ENCODE measurements around the gene HDDC2.
A peak's percentile ranks its signal among the peaks of the same experiment; 100 is the strongest.

Gene HDDC2

DNA sequence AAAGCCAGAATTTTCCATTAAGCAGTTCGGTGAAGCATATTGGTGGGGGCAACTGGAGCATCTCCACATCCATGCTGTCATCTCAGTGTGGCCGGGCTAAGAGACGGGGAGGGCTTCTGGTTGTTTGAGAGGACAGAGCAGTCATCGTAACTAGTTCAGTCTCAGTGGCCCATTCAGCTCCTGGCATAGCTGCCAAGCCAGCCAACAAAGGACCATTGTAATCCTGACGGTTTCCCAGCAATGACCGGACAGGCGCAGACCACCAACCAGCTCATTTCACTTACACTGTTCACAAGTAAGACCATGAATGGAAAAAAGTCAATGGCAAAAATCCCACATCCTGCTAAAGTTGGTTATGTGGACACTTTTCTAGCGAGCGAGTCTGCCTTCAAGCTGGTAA is 14.9 kb upstream of the HDDC2 start:
- no peak overlapping the region for H3K4me3 ChIP-seq (ENCODE audit: control insufficient read depth, low read depth, low read length)
- no peak for DNase-seq (ENCODE audit: low read depth)
- TF ChIP-seq, protein P1, sequence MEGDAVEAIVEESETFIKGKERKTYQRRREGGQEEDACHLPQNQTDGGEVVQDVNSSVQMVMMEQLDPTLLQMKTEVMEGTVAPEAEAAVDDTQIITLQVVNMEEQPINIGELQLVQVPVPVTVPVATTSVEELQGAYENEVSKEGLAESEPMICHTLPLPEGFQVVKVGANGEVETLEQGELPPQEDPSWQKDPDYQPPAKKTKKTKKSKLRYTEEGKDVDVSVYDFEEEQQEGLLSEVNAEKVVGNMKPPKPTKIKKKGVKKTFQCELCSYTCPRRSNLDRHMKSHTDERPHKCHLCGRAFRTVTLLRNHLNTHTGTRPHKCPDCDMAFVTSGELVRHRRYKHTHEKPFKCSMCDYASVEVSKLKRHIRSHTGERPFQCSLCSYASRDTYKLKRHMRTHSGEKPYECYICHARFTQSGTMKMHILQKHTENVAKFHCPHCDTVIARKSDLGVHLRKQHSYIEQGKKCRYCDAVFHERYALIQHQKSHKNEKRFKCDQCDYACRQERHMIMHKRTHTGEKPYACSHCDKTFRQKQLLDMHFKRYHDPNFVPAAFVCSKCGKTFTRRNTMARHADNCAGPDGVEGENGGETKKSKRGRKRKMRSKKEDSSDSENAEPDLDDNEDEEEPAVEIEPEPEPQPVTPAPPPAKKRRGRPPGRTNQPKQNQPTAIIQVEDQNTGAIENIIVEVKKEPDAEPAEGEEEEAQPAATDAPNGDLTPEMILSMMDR (conservative IDR thresholded peaks at IDR 0.05; ENCODE audit: control insufficient read depth, insufficient read depth, low read depth, low read length): no peak

DNA sequence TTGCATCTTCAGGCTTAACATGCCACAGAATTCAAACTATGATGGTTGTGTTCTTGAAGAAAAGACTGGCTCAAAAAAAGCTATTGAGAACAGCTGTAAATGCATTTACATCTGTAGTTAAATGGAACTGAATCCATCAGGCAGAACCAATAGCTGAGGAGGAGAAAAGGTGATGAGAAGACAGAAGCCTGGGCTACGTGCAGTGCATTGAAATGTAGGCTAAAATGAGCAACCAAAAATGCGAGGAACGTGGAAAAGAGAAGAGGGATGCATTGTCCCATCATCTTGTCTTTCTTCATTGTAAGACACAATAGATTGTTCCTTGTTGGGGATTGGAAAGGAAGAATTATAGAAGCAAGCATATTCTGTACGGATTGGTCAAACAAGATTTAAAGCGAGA is 13.8 kb upstream of the HDDC2 start:
- H3K4me3 ChIP-seq (ENCODE audit: control insufficient read depth, low read depth, low read length): no peak overlapping the region
- no peak for DNase-seq (ENCODE audit: low read depth)
- TF ChIP-seq, protein P1 (conservative IDR thresholded peaks at IDR 0.05; ENCODE audit: control insufficient read depth, insufficient read depth, low read depth, low read length): no peak

DNA sequence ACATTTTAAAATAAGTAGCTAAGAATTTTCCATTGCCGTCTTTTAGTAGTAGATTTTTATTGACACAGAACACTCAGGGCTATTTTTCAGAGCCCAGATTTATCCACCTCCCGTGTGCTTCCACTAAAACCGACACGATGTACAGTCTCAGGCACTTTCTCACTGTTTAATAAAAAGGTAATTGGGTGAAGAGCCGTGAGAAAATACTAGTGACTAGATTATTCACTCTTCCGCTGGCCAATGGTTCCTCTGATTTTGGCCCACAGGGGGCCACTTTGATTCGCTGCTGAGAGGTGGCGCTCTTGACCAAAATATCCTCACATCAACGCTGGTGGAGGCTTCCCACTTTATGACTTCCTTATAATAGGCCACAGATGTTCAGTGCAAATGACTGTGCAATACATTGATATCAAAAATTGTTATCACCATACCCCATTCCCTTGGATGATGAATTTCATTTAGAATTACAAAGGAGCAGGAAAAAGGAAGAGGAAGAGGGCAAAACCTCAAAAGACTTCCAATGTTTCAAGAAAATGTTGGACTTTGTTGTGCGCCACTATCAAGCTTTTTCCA is 12.3 kb upstream of the HDDC2 start:
- TF ChIP-seq, protein P1 (conservative IDR thresholded peaks at IDR 0.05; ENCODE audit: control insufficient read depth, insufficient read depth, low read depth, low read length): peak; percentile 76
- H3K4me3 ChIP-seq (ENCODE audit: control insufficient read depth, low read depth, low read length): no peak overlapping the region
- DNase-seq (ENCODE audit: low read depth): peak; percentile 75

DNA sequence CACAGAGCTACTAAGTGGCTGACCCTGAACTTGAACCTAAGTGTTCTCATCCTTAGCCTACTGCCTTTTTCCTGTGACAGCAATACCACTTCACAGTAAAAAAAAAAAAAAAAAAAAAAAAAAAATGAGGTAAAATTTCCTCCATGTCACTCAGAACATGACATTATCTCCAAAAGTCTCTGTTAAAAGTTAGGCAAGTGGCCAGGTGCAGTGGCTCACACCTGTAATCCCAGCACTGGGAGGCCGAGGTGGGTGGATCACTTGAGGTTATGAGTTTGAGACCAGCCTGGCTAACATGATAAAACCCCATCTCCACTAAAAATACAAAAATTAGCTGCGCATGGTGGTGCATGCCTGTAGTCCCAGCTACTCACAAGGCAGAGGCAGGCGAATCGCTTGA is 11.2 kb upstream of the HDDC2 start:
- no peak overlapping the region for H3K4me3 ChIP-seq (ENCODE audit: control insufficient read depth, low read depth, low read length)
- TF ChIP-seq, protein P1 (conservative IDR thresholded peaks at IDR 0.05; ENCODE audit: control insufficient read depth, insufficient read depth, low read depth, low read length): no peak

DNA sequence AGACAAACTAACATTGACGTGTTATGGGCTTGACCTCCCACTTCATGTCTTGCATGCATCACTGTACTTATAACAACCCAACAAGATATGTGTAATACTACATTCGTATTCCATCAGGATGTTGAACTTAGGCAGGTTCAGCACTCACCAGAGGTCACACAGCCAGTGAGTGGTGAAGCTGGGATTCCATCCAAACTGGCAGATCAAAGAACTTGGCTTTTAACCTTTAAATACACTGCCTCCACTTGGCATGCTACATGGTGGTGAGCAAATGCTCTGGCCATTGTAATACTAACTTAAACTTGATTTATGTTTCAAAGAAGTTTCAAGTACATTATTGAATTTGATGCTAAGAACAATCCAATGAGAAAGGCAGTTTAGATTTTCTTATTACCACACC is 10.7 kb upstream of the HDDC2 start:
- DNase-seq (ENCODE audit: low read depth): peak; percentile 28
- TF ChIP-seq, protein P1 (conservative IDR thresholded peaks at IDR 0.05; ENCODE audit: control insufficient read depth, insufficient read depth, low read depth, low read length): no peak
- no peak overlapping the region for H3K4me3 ChIP-seq (ENCODE audit: control insufficient read depth, low read depth, low read length)

More for the DNA sequence above, 11.2 kb upstream of the HDDC2 start:
- no peak for DNase-seq (ENCODE audit: low read depth)

DNA sequence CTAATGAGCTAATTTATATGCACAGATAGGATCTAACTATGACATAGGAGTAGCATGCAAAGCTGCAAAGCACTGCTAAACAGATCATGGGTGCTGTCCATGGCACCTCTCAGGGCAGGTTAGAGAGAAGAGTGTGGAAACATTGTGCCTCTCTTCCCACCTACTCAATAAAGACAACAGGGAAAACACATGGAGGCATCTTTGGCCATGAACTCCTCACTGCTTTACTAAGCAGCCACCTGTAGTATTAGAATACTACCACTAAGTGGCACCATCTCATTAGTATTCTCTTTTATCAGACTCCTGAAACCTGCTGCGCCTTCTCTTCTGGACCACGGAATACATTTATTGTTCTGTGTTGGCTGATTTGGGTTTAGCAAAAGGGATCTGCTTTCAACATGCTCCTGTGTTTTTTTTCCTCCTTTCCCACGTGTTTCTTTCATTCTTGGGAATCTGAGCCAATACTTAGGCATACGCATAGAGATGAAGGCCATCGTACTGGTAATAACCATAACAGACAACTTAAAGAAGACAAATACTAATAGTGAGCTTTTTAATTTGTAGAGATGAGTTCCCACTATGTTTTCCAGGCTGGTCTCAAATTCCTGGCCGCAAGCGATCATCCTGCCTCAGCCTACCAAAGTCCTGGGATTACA is 9.4 kb upstream of the HDDC2 start:
- TF ChIP-seq, protein P1 (conservative IDR thresholded peaks at IDR 0.05; ENCODE audit: control insufficient read depth, insufficient read depth, low read depth, low read length): peak; percentile 77
- DNase-seq (ENCODE audit: low read depth): peak; percentile 70
- H3K4me3 ChIP-seq (ENCODE audit: control insufficient read depth, low read depth, low read length): no peak overlapping the region

All from fibroblast of mammary gland (primary cell).